GM21717 (cell line): Measurements from ENCODE around the gene CAMKK1.
A peak's percentile ranks its signal among the peaks of the same experiment; 100 is the strongest.

Experiments
- ATAC-seq: cut with Tn5 transposase; IDR thresholded peaks from one replicate; pipeline ENCODE4 v1.9.1; 2021; ENCODE audit warnings: mild to moderate bottlenecking, moderate library complexity; ENCODE audit not compliant: unreplicated experiment

CAMKK1 gene

GRCh38 chr17:3918372-3919122 is 25.7 kb upstream of the CAMKK1 start:
- no peak for ATAC-seq

- no peak for ATAC-seq
Observed at GRCh38 chr17:3917391-3917931, 24.6 kb upstream of the CAMKK1 start.

GRCh38 chr17:3916825-3917224 is 24.0 kb upstream of the CAMKK1 start:
- no peak for ATAC-seq

GRCh38 chr17:3915995-3916696 is 23.3 kb upstream of the CAMKK1 start, which contains the start of gene P2RX1:
Gene P2RX1 (minus strand): TSS chr17:3916465. CDS start chr17:3916225, 240 bp downstream.
- ATAC-seq = no peak

- no peak for ATAC-seq
Observed at GRCh38 chr17:3915581-3915994, 22.7 kb upstream of the CAMKK1 start.

GRCh38 chr17:3914312-3914670 is 21.4 kb upstream of the CAMKK1 start:
- ATAC-seq = peak; percentile 42

- ATAC-seq = peak; percentile 29
Observed at GRCh38 chr17:3913531-3914311, 20.9 kb upstream of the CAMKK1 start.

GRCh38 chr17:3912827-3913226 is 20.0 kb upstream of the CAMKK1 start:
- ATAC-seq = no peak

GRCh38 chr17:3911271-3912053 is 18.6 kb upstream of the CAMKK1 start:
- ATAC-seq = peak; percentile 72

- ATAC-seq = no peak
Observed at GRCh38 chr17:3910420-3911270, 17.8 kb upstream of the CAMKK1 start.

- no peak for ATAC-seq
Observed at GRCh38 chr17:3909257-3909656, 16.4 kb upstream of the CAMKK1 start.

GRCh38 chr17:3907483-3908216 is 14.8 kb upstream of the CAMKK1 start:
- ATAC-seq = no peak

- ATAC-seq = no peak
Observed at GRCh38 chr17:3906881-3907280, 14.0 kb upstream of the CAMKK1 start.

GRCh38 chr17:3905017-3905520 is 12.2 kb upstream of the CAMKK1 start:
- ATAC-seq = no peak

- no peak for ATAC-seq
Observed at GRCh38 chr17:3904501-3904900, 11.6 kb upstream of the CAMKK1 start.

GRCh38 chr17:3903881-3904290 is 11.0 kb upstream of the CAMKK1 start:
- ATAC-seq = no peak

- no peak for ATAC-seq
Observed at GRCh38 chr17:3903051-3903825, 10.4 kb upstream of the CAMKK1 start.

- ATAC-seq = no peak
Observed at GRCh38 chr17:3900646-3901045, 7.8 kb upstream of the CAMKK1 start.
